8988T (cell line): ENCODE measurements around the gene TOMM7.
"Not testable (repeated sequence)": the region's sequence is repeated elsewhere in the genome, so short reads cannot be mapped to it uniquely, and the experiment has no call there.

ENCODE experiments used
- DNase-seq: peaks from one replicate; pipeline ENCODE4 v3.0.0; 2011

TOMM7 gene

DNA sequence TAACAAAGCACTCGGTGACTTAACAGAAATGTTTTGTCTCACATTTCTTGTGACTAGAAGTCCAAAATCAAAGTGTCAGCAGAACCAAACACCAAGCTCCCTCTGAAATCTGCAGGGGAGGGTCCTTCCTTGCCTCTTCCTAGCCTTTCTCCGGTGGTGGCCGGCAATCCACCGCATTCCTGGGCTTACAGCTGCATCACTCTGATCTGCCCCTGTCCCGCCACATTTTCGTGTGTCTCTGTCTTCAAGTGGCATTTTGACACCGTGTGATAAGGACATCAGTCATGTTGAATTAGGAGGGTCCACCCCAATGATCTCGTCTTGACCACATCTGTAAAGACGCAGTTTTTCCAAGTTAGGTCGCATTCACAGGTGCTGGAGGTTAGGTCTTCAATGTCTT lies 30.5 kb upstream of the TOMM7 start:
- DNase-seq = no peak

DNA sequence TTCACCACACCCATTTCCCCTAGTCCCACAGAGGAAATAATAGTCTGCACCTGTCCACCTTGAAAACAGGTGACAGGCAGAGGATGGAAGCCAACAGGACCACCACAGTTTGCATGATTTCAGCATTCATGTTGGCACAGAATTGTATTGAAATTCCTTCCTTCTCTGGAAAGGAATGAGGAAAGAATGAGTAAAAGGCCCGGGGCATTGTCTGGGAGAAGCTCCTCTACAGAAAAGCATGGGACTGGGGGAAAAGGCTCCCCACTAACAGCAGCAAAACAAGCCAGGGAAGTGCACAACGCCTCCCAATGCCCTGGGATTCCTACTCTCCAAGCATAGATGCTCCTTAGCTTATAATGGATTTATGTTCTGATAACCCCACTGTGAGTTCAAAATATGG lies 28.5 kb upstream of the TOMM7 start:
- no peak for DNase-seq

DNA sequence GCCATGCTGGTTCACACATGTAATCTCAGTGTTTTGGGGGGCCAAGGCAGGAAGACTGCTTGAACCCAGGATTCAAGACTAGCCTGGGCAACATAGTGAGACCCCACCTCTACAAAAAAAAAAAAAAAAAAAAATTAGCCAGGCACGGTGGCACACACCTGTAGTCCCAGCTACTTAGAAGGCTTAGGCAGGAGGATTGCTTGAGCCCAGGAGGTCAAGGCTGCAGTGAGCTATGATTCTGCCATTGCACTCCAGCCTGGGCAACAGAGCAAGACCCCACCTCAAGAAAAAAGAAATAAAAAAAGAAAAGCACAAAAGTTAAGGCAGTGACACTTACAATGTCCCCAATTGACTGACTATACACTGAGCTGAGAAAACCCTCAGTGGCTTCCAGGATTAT lies 27.7 kb upstream of the TOMM7 start:
- DNase-seq = not testable (repeated sequence)

DNA sequence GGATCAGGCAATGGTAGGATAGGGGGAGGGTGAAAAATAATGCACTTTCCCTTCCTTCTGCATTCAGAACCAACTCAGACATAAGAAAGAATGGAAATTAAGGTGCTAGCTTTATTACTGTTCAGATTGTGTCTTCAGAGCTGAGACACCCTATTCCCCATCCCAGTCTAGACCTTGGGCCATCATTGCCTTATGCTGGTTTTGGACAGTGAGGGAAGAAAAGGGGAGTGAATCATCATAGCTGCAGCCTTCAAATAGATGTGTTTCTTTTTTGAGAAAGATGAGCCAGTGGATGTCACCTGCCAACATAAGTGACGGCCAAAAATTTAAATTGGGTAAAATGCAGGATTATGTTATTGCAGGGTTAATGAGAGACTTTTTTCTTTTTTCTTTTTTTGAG lies 27.0 kb upstream of the TOMM7 start:
- no peak for DNase-seq

DNA sequence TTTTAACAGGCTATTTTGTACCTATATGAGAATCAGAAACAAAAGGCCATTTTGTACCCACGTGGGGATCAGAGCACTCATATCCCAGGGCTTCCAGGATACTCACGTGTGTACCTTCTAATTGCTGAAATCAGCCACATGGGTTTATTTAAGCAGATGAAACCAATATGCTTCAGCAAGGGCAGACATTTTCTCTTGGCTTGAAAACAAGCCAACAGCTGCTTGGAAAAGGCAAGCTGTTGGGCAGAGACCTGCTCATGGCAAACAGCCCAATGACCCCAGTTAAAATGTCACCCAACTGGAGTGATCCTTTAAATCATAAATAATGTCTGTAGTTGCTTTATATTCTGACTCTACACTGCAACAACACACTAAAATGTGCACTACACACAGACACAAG lies 26.5 kb upstream of the TOMM7 start:
- no peak for DNase-seq

DNA sequence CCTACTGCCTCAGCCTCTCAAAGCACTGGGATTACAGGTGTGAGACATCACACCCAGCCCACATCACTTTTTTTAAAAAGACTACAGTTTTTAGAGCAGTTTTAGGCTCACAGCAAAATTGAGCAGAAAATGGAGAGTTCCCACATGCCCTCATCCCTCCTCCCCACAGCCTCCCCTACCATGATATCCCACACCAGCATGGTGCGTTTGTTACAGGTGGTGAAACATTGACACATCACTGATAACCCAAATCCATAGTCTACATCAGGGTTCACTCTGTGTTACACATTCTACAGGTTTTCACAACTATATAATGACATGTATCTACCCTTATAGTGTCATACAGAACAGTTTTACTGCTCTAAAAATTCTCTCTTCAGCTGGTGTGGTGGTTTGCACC lies 24.3 kb upstream of the TOMM7 start:
- no peak for DNase-seq

DNA sequence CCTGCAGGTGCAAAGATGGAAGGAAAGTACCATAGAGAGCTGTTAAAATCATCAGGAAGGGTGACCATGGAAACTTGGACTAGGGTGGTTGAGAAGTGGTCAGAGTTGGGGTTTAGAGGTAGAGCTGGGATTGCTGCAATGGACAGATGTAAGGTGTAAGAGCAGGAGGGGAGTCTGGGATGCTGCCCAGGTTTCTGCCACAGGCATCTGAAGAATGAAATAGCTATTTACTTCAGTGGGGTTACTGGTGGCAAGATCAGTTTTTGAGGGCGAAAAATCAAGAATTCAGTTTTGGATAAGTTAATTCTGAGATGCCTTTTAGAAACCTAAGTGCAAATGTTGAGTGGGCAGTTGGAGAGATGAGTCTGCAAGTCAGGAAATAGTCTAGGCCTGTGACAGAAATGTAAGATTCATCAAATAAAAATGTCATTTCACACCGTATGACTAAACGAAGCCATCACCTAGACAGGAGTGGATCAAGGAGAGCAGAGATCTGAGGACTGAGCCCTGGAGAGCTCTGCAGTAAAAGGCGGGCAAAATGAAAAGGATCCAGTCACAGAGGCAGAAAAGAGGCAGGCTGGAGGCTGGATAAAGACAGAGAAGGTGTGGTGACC lies 22.7 kb upstream of the TOMM7 start:
- DNase-seq = no peak

DNA sequence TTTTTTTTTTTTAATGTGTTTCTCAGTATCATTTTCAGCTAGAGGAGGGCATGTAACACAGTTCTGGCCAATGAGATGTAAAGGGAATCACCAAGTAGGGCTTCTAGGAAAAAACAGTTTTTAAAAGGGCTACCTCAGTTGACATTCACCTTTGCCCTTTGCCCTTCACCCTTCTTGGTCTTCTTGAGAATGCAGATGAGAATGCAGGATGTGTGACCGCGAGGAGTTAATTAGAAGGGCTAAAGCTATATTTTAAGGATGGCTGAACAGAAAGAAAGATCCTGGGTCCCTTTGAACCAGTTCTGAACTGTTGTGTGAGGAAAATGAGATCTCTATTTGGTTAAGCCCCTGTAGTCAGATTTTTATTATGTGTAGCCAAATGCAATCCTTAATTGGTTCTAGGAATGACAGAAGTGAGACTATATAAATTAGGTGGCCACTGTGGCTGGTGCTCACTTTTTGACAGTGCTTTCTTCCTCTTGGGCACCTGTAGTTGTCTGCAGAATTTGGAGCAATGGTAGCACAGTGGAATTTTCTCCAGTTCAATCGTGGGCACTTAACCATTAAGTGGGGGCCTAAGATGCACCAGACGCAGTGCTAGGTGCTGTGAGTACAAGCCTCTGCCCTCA lies 21.1 kb upstream of the TOMM7 start:
- DNase-seq = no peak

DNA sequence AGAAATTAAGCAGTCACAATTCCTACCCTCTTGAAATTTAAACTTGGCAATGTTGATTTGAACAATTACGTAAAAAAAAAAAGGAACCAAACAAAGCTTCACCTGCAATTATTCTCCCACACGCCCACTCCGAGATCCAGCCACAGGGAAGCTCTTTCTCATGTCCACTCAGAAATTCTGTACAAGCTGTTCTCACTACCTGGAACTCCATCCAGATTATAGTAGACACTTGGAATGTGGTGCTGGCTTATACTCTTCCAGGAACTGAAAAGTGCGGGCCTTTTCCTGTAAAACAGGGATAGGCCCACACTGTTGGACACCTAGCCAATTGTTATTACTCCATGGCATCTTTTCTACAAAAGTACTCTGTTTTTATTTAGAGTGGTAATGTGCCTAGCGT lies 20.3 kb upstream of the TOMM7 start:
- no peak for DNase-seq

DNA sequence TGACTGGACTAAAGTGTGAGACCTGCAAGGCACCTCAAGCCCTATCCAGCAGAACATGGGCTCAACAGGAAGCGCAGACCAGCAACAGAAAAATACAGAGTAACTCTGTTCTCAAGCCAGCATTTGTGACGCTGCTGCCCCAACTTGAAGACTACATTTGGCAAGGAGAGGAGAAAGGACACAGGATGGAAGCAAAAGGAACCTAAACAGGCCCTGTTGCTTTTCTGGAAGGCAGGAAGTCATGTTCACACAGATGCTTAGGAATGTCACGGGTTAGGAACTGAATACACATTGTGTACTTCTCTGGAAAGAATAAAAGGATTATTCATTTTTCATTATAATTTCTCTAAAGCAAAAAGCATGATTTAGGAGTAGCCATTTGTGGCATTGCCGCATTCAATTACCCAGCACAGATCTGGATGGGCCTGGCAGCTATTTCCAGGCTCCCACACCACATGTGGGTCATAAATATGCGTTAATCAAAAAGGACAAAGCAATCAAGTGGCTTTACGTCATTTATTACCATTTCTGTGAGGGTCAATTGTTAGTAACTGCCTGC lies 19.8 kb upstream of the TOMM7 start:
- DNase-seq = no peak

DNA sequence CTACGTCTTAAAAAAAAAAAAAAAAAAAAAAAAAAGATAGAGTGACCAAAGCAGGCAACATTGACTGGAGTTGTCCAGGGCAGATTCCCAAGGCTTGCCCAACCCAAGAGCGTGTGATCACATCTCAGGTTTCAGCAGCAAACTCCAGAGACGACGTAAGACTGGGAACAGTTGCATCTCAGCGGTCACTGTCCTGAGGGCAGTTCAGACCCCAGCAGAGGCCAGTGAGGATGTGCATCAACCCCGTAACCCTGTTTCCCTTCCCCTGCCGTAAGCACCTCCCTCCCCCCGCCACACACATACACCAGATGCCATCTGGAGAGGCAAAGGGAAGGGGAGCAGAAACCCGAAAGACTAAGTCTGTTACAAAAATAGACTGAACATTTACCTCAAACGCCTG lies 19.3 kb upstream of the TOMM7 start:
- no peak for DNase-seq

DNA sequence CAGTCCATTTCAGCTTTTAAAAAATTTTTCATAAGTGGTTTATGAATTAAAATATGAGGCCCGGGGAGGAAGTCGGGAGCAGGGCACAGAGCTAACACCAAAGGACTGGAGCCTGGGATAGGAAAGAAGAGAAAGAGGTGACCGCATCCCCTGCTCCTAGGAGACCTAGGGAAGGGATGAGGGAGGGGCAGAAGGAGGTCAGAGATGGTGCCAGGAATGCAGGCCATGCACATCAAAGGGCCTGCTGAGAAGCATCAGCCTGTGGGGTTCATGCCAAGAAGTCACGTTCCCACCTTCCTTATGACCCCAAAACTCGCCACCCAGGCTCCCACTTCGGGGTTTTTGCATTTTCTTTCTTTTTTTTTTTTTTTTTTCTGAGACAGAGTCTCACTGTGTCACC lies 14.7 kb upstream of the TOMM7 start:
- DNase-seq = no peak

DNA sequence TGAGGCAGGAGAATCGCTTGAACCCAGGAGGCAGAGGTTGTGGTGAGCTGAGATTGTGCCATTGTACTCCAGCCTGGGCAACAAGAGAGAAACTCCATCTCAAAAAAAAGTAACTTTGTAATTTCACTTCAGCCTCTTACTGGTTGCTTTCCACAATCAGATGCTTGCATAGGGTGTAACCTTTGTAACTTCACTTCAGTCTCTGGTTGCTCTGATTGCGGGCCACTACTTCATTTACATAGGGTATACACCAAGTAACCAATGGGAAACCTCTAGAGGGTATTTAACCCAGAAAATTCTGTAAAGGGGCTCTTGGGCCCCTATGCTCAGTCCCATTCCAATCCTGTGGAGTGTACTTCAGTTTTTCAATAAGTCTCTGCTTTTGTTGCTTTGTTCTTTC lies 13.9 kb upstream of the TOMM7 start:
- DNase-seq = not testable (repeated sequence)

DNA sequence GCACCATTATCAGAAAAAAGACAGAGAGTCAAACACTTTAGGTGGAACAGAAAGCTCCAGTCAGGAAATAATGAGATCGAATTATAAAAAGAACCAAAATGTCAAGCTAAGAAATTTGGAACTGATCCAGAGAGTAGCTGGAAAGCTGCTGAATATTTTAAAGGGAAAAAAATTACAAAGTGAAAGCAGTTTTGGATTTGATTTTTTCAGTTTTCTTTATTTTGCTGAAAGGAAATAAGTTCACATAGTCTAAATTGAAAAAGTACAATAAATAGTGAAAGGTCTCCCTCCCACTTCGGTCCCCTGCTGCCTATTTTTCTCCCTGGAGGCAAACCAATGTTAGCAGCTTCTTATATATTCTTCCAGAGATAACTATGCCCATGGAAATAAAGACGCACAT lies 11.3 kb upstream of the TOMM7 start:
- DNase-seq = no peak

DNA sequence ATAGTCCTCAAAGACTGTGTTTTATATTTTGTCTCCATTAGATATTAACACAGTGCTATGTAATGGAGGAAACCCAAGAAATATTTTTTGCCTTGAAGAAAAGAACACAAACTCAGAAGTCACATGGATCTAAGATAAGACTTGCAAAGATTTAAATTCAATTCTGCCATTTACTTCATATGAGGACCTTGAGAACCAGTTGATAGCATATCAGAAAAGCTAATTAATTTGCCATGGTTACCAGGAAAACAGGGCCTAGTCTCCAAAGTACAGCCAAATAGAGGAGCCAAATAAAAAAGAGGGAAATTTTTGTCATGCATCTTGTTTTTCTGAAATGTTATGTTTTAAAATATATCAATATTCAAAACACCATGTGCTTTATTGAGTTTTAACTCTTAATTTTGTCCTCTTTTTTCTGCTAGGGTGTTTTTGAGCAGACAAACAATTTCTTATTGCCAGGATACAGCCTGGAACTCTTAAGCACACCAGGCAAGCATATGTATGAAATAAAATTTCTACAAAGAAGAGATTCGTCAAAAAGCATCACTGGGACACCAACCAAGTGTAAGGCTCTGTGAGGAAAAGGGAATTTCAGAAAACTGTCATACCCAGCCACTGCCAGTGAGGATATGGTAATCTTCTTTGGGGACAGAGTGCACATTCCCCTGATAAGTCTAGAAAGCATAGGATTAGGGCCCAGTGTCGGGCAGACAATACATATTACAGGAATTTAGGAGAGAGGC lies 10.6 kb upstream of the TOMM7 start:
- DNase-seq = no peak

DNA sequence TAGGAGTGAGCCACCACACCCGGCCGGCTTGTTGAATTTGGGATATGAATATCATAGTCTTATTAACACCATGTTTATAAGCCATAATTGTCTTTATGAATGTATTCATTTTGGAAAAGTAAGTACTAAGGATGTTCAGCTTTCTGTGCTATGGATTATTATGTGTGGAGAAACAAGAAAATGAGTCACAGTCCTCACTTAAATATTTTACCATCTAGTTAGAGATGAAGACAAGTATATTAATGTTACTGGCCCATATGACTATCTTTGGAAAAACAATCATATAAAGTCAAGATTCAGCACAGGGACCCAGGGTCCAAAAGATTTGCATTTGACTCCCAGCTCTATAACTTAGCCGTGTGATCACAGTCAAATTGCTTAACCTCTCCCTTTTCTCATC lies 9.8 kb upstream of the TOMM7 start:
- DNase-seq = no peak

DNA sequence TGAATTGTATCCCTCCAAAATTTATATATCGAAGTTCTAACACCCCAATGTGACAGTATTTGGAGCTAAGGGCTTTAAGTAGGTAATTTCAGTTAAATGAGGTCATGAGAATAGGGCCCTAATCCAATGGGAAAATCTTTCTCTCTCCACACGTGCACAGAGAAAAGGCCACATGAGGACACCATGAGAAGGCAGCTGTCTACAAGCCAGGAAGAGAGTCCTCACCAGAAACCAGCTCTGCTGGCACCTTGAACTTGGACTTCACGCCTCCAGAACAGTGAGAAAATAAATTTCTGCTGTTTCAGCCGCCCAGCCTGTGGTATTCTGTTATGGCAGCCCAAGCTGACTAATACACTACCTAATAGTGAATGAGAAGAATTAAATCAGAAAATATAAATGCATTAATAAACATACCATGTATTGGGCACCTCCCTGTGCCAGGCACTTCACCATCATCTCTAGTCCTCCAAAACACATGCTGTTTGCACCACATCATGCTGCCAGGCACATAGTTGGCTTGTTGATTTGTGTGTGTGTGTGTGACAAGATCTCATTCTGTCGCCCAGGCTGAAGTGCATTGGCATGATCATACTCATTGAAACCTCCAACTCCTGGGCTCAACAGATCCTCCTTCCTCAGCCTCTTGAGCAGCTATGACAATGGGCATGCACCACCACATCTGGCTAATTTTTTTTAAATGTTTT lies 9.1 kb upstream of the TOMM7 start:
- DNase-seq = no peak

DNA sequence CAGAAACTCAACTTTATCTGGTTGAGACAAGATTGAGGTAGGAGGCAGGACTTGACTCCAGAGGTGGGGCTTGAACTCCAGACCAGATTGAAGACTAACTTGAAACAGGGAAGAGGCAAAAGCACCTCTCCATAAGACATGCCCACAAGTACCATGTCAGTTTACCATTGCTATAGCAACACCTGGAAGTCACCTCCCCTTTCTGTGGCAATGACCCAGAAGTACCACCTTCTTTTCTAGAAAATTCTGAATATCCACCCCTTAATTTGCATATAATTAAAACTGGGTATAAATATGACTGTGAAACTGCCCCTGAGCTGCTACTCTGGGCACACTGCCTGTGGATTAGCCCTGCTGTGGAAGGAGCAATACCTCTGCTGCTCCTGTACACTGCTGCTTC lies 4.9 kb upstream of the TOMM7 start:
- no peak for DNase-seq

DNA sequence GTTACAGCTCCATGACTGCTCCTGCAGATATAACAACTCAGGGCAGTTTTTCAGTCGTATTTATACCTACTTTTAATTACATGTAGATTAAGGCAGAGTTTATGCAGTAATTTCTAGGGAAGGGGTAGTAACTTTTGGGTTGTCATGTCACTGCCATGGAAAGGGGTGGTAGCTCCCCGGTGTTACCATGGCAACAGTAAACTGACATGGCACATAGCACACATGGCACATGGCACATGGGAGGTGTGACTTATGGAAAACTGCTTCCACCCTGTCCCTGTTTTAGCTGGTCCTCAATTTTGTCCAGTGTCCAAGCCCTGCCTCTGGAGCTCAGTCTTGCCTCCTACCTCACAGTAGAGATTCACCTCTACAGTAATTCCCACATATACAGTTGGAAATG lies 3.9 kb upstream of the TOMM7 start:
- no peak for DNase-seq

DNA sequence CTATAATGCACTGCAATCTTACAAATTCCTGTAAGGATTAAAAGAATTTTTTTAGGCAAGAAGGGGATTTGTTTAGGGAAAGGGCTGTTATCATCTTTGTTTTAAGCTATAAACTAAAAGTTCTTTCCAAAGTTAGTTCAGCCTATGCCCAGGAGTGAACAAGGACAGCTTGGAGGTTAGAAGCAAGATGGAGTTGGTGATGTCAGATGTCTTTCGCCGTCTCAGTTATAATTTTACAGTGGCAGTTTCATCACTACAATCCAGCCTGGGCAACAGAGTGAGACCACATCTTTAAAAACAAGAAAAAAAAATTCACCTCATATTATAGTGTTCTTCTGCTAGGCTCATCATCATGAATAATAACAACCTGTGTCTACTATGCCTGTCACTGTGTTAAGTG lies 2.1 kb upstream of the TOMM7 start:
- no peak for DNase-seq

DNA sequence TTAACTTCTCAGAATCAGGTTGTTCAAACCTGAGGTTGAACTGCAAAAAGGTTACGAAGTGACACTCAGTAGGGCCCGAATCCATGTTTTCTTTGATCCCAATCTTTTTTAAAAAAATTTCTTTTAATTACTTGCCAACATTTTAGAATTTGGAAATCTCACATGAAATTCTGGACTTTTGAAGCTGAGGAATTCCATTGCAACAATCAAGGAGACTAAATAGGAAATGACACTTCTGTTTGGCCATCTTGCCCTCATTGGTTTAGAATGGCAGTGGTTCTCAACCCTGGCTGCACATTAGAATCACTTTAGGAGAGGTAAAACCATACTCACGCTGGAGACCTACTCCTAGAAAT lies 471 bp upstream of the TOMM7 start:
- no peak for DNase-seq

DNA sequence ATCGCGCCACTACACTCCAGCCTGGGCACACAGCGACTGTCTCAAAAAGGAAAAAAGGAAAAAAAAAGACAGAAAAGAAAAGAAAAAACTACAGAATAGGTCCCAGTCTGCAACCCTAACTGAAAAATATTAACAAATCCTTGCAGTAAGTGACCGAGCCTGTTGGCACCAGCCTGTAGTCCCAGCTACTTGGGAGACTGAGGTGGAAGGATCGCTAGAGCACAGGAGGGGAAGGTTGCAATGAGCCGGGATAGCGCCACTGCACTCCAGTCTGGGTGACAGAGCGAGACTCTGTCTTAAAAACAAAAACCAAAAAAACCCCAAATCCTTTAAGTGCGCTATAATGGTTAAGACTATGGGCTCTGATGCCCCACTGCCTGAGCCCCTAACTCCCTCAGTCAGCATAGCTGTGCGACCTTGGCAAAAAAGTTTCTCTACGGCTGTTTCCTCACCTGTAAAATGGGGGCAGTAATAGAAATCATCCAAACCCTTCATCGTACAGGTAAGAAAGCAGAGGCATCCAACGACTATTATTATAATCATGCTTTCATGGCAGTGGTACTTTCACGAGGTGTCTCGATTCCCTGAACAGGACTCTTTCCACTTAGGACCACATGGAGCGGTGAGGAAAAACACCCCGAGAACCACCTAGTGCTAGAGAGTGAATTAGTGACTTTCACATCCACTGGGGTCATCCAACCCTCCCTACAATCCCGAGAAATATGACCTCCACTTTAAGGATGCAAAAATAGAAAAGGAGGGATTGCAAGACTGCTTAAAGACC lies 755 bp downstream of the TOMM7 start:
- DNase-seq = no peak

DNA sequence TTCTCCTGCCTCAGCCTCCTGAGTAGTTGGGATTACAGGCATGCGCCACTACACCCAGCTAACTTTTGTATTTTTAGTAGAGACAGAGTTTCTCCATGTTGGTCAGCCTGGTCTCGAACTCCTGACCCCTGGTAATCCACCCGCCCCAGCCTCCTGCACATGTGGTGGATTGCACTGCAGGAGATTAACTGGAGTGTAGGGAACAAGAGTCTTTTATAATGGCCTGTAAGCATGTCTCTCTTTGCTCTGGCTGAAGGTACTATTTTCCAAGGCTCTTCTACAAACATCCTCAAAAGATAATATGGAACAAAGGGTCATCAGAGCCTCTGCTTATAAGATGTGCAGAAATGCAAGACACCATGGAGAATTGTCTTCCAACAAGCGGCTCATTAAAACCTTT lies 3.2 kb downstream of the TOMM7 start:
- no peak for DNase-seq
